K562 (cell line): ENCODE data around the gene ZNF124. TPM values are rescaled to one million over a fixed set of nuclear protein-coding genes. Genes with fewer than 3 reads are reported as not detected.
A peak's percentile ranks its signal among the peaks of the same experiment; 100 is the strongest.

Experiments used
- CREM ChIP-seq: IDR thresholded peaks from 2 replicates; pipeline ENCODE4 v1.6.1; 2014; ENCODE audit warnings: antibody characterized with exemption, low read depth
- ETS2 ChIP-seq: IDR thresholded peaks from 2 replicates; pipeline ENCODE4 v1.6.1; 2016; ENCODE audit warnings: borderline replicate concordance, missing genetic modification characterization, mild to moderate bottlenecking, moderate library complexity, missing compliant biosample characterization; ENCODE audit not compliant: poor library complexity, severe bottlenecking
- FOS ChIP-seq: IDR thresholded peaks from 3 replicates; pipeline ENCODE4 v1.6.1; 2011; ENCODE audit not compliant: insufficient read length; ENCODE audit errors: extremely low read depth
- HES1 ChIP-seq: fragments of 450-650 bp; IDR thresholded peaks from 2 replicates; pipeline ENCODE4 v1.6.1; 2016; ENCODE audit warnings: low read depth, mild to moderate bottlenecking, moderate library complexity
- HSF4 ChIP-seq: fragments of 250-450 bp; sonication (Bioruptor Pico); IDR thresholded peaks from 2 replicates; pipeline ENCODE4 v2.1.2; 2022; ENCODE audit warnings: mild to moderate bottlenecking, moderate library complexity, borderline replicate concordance
- KDM1A ChIP-seq, 2 experiments: fragments of 450-650 bp; IDR thresholded peaks; 2 replicates each; pipeline ENCODE4 v1.6.1; 2016; ENCODE audit warnings: mild to moderate bottlenecking in 2 of 2
- MAFF ChIP-seq: IDR thresholded peaks from 2 replicates; pipeline ENCODE4 v1.6.1; 2012; ENCODE audit warnings: low read length, improper control_type of control experiment
- MLLT1 ChIP-seq, 2 experiments: fragments of 450-650 bp; IDR thresholded peaks; 2 replicates each; pipeline ENCODE4 v1.6.1; 2016
- PHB2 ChIP-seq: fragments of 450-650 bp; IDR thresholded peaks from 2 replicates; pipeline ENCODE4 v1.6.1; 2017; ENCODE audit warnings: low read depth
- PKNOX1 ChIP-seq: fragments of 450-650 bp; IDR thresholded peaks from 2 replicates; pipeline ENCODE4 v1.6.1; 2016
- POLR2AphosphoS2 ChIP-seq: IDR thresholded peaks from 2 replicates; pipeline ENCODE4 v1.6.1; 2012; ENCODE audit warnings: low read length, improper control_type of control experiment
- PRDM10 ChIP-seq: fragments of 450-650 bp; IDR thresholded peaks from 2 replicates; pipeline ENCODE4 v1.6.1; 2018; ENCODE audit not compliant: partially characterized antibody
- RAD21 ChIP-seq, 2 experiments: fragments of 250-450 bp in 1 of 2; fragments of 450-650 bp in 1 of 2; sonication (Bioruptor Pico) in 1 of 2; formaldehyde crosslinking in 1 of 2; IDR thresholded peaks in 1 of 2; conservative IDR thresholded peaks in 1 of 2; 2 replicates each; pipeline versions ENCODE4 v1.4.0 to v1.8.0; 2020 to 2022; ENCODE audit warnings: mild to moderate bottlenecking in 2 of 2, moderate library complexity in 1 of 2
- SP1 ChIP-seq: sonication (generic); formaldehyde crosslinking; IDR thresholded peaks from 2 replicates; pipeline ENCODE4 v1.8.1; 2022; ENCODE audit warnings: mild to moderate bottlenecking, missing genetic modification reagents
- TBL1XR1 ChIP-seq, 2 experiments: IDR thresholded peaks; 2 replicates each; pipeline ENCODE4 v1.6.1; 2012; ENCODE audit warnings: improper control_type of control experiment in 2 of 2, low read length in 2 of 2, mild to moderate bottlenecking in 1 of 2
- VEZF1 ChIP-seq: fragments of 200-800 bp; sonication (Bioruptor generic); IDR thresholded peaks from 2 replicates; pipeline ENCODE4 v1.6.1; 2017; ENCODE audit warnings: missing genetic modification characterization, missing compliant biosample characterization
- WHSC1 ChIP-seq: IDR thresholded peaks from one replicate; pipeline ENCODE4 v1.6.1; 2012; ENCODE audit warnings: low read length, control low read depth, inconsistent platforms
- XRCC3 ChIP-seq: fragments of 450-650 bp; IDR thresholded peaks from 2 replicates; pipeline ENCODE4 v1.6.1; 2017; ENCODE audit warnings: mild to moderate bottlenecking, moderate library complexity
- ZNF354B ChIP-seq: fragments of 250-450 bp; sonication (Bioruptor Pico); IDR thresholded peaks from 2 replicates; pipeline ENCODE4 v1.4.0; 2020
- ZNF436 ChIP-seq: fragments of 250-450, 450-650 bp; sonication (Bioruptor Pico); formaldehyde crosslinking; IDR thresholded peaks from 2 replicates; pipeline ENCODE4 v1.7.0; 2020; ENCODE audit warnings: mild to moderate bottlenecking
- ZNF444 ChIP-seq: fragments of 250-450 bp; sonication (Bioruptor Pico); IDR thresholded peaks from 2 replicates; pipeline ENCODE4 v1.4.0; 2020; ENCODE audit warnings: mild to moderate bottlenecking, moderate library complexity
- polyA plus RNA-seq, 8 experiments: library from polyadenylated mRNA; depleted of rRNA in 4 of 8; stranded (reverse) in 5 of 8; unstranded in 3 of 8; fragments of >200 nt; fragmentation: Nextera tagmentation in 2 of 8; fragmentation: Illumina TruSeq in 1 of 8; extraction: Ambion mirVana in 2 of 8; extraction: Trizol in 1 of 8; gene quantifications; 2 replicates each; pipeline versions ENCODE4 v1.2.1 to v1.2.3, GENCODE V29; 2011 to 2014; ENCODE audit warnings: inconsistent platforms in 1 of 8, missing spikeins in 1 of 8
- total RNA-seq, 7 experiments: library from RNA; depleted of rRNA in 6 of 7; stranded (reverse); fragments of >200 nt in 6 of 7; fragmentation: Illumina TruSeq in 2 of 7; extraction: Trizol in 2 of 7; gene quantifications; 2 replicates each; pipeline versions ENCODE4 v1.2.1 to v1.2.3, GENCODE V29; 2011 to 2021; ENCODE audit warnings: low replicate concordance in 1 of 7

ZNF124 gene
- total and polyA plus RNA-seq, 9 of the 15 experiments (the other 6 are each of a cell fraction or from before 2014, with no cell fraction given) = 7.6 to 71.5 (median 20.2) TPM

GRCh38 chr1:247210376-247211117 lies 38.7 kb upstream of the ZNF124 start (continued):
- no peak for TF ChIP-seq ZNF444 (CRISPR knock-in tag)
- TF ChIP-seq XRCC3 = no peak
- TF ChIP-seq RAD21 (CRISPR knock-in tag; conservative IDR thresholded peaks at IDR 0.05 in 1 of 2, IDR thresholded peaks at IDR 0.05 in 1 of 2) = peak in 1 of 2 experiments; percentile 8; a peak in 1 of 4 replicates
- TF ChIP-seq CREM = peak; percentile 92
- TF ChIP-seq WHSC1 = no peak
- TF ChIP-seq MLLT1 (IDR thresholded peaks at IDR 0.05) = peak; percentile 48 to 50; a peak in 1 of 4 replicates
- TF ChIP-seq PHB2 = no peak
- TF ChIP-seq PRDM10 = peak; percentile 36
- TF ChIP-seq KDM1A (IDR thresholded peaks at IDR 0.05) = no peak
- no peak for TF ChIP-seq ZNF436 (CRISPR knock-in tag)
- TF ChIP-seq ZNF354B (CRISPR knock-in tag) = no peak
- no peak for TF ChIP-seq HSF4
- TF ChIP-seq FOS = peak; percentile 89
- TF ChIP-seq POLR2AphosphoS2 = peak; percentile 52; the same call in 1 of the 2 replicates
- no peak for TF ChIP-seq HES1
- TF ChIP-seq SP1 (CRISPR knock-in tag) = peak; percentile 87
- TF ChIP-seq VEZF1 = peak; percentile 51; the same call in 1 of the 2 replicates
- no peak for TF ChIP-seq MAFF
- no peak for TF ChIP-seq TBL1XR1 (IDR thresholded peaks at IDR 0.05; ENCODE audit: low read length in 2 of 2)
- peak; percentile 98 for TF ChIP-seq PKNOX1
- no peak for TF ChIP-seq ETS2 (tag)
